ENCODE results near the gene NOS1AP.

NOS1AP gene

DNA sequence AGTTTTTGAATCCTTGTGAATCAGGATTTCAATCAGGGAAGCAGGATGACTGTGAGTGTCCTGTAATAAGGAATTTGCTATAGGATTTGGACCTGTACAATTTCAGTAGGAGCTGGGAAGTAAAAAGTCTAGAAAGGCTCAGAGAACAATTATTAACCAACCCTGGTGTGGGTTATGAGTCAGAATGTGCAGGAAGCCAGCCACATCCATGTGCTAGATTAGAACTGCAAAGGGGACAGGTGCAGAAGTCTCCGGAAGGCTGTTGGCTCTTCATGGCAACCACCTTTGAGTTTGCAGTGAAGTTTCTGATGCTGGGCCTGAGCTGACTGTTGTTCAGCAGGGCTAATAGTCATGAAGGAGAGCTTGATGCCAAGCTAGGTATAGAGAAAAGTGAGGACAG is 236.5 kb downstream of the NOS1AP start:
- no peak for DNase-seq

DNA sequence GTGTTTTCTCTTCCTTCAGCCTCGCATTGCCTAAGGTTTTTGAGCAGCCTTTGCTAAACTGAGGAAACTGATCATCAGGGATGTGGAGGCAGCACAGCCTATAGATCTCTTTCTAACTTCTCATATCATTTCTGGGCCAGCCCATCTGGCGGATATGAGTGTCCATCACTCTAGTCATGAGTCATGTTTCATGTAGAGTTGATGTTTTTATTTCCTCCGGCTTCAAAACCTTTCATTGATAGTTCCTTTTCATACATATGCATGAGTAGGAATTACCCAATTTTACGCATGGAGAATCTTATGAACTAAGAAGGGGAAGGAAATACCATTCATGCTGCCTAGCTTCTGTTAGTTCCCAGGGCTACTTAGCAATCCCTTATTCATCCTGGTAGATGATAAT is 240.8 kb downstream of the NOS1AP start:
- no peak for DNase-seq

DNA sequence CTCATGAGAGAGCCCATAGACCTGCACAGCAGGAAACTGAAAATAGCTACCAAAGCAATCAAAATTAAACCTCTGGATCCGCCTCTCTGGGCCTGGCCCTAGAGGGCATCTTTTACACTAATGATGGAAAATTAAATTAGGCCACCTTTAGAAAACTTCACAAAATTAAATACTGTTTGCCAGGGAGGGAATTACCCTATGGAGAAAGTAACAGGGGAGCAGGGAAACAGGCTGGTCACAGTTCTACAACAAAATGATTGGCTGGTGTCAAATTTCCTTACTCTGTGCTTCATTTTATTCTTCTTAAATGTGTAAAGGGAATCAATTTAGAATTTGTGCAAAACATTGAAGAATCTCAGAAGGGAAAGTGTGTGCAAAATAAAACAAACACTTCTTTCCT is 244.7 kb downstream of the NOS1AP start:
- no peak for DNase-seq

DNA sequence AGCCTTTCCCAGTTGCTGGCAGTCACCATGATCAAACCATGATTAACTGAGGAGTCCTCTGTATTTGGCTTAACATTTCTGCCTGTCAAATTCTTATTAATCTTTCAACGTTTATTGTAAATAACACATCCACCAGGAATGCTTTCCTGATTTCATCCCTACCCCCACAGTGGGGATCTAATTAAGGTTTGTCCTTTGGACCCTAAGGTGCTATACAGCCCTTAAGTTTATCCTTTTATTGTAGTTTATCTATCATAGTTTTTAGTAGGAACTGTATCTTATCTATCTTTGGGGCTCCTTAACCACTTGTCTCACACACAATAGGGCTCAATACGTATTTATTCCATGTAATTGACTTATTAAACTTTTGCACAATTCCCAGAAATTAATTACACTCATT is 246.2 kb downstream of the NOS1AP start:
- DNase-seq, result no peak

DNA sequence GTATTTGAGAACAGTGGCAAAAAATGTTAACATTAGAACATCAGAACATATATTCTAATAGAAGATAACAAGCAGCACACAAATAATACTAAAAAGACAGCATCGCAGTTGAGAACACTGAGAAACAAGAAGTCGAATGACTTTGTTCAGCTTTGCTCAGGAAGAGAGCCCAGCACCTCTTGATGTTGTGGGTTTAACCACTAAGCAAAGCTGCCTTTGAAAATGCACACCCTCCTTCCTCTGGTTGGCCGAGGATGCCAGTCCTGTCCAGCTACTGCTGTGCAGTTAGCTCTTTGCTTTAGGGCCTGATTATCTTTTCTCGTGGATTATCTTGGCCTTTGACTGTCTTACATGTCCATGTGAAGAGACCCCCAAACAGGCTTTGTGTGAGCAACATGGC is 246.7 kb downstream of the NOS1AP start:
- no peak for DNase-seq

DNA sequence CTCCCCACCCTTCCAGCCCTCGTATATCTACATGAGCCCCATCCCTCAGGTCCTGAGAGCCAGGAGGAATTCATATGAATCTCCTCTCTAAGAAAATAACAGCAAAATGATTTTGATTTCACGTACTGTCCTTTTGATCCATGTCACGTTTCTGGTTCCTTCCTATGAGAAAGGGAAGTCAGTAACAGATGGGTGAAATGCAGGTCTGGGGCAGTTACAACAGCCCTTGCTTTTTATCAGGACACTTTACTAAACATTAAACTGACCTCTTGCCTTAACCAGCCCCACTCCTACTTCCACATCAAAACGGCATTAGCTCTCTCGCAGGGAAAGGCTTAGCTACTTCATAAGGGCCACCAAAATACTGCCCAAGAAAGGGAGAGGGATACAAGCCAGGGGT is 248.1 kb downstream of the NOS1AP start:
- no peak for DNase-seq

DNA sequence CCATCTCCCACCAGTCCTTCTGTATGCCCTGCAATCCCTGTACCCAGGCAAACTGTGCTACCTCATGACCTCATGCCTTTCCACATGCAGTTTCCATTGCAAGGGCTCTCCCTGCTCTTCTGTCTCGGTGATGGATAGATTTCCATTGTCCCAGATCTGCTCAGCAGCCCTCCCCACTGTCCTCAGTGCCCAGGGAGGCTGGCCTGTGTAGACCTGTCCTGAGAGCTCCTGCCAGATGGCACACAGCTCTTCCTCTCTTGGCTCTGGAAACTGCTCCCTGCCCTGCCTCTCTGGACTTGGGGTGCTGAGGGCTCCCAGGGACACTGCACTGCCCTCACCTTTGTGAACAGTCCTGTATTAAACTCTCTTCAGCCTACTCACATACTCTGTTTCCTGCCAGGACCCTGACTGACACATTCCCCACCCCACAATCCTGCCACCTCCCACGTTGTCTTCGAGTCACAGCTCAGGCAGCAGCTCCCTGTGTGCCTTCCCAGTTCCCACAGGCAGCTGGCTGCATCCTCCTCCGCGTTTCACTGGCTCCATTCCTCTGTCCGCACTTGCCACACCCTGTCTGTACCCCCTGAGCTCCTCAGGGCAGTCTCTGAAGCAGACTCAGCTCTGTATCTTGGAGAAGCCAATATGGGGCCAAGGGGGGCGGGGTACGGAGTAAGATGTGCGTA is 250.1 kb downstream of the NOS1AP start:
- DNase-seq, result no peak

DNA sequence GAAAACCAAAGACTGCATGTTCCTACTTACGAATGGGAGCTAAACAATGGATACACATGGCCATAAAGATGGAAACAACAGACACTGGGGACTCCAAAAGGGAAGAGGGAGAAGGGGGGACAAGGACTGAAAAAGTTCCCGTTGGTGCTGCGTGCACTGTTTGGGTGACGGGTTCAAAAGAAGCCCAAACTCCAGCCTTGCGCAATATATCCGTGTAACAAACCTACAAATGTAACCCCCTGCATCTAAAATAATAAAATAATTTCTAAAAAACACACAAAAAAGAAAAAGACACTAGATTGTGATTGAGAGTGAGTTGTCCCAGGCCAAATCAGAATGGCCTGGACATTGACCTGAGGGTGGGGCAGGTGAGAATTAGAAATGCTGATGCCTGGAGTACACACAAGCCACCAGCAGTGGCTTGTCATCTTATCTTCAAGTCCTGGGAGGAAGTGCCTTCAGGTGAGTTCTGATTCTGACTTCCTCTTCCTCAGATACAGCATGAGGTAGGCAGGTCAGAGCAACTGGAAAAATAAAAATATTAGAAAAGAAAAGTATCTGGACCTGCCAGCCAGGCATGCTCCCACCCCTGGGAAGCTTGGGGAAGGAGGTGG is 252.4 kb downstream of the NOS1AP start:
- DNase-seq, result no peak

DNA sequence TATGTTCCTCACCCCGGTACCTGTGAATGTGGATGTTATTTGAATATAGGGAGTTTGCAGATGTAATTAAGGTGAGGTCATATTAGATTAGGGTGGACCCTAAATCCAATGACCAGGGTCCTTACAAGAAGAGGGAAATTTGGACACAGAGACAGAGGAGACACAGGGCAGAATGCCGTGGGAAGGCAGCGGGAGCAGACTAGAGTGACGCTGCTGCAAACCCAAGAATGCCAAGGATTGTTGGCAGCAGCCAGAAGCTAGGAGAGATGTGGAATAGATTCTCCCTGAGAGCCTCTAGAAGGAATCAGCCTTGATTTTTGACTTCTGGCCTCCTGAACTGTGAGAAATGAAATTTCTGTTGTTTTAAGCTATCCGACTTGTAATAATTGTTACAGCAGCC is 253.5 kb downstream of the NOS1AP start:
- no peak for DNase-seq

DNA sequence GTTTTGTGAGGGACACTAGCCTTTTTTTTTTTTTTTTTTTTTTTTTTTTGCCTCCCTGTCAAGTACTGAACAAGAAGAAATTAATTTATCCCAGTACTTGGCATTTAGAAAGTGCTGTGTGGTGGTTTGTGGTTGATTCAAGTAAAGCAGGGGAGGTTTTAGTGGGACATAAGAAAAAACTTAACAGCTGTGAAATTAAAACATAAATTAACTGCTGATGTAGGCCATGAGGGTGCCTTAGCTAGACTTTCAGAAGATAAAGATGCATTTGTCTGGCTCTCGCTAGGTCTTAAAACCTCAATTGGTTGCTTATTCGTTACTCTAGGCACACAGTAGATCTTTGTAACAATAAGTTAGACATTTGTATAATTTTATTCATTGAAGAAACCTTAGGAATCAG is 254.9 kb downstream of the NOS1AP start:
- no peak for DNase-seq

DNA sequence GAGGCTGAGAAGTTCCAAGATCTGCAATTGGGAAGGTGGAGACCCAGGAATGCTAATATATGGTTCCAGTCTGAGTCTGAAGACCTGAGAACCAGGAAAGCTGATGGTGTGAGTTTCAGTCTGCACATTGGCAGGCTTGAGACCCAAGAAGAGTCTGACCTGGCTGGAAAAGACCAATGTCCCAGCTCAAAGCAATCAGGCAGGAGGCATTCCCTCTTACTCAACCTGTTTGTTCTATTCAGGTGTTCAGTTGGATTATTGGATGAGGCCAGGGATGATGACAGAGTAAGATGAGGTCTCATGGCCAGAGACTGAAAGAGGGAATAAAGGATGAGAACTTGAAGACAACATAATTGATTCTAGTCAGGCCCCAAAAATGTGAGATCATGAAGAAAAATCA is 257.1 kb downstream of the NOS1AP start:
- DNase-seq, result no peak

DNA sequence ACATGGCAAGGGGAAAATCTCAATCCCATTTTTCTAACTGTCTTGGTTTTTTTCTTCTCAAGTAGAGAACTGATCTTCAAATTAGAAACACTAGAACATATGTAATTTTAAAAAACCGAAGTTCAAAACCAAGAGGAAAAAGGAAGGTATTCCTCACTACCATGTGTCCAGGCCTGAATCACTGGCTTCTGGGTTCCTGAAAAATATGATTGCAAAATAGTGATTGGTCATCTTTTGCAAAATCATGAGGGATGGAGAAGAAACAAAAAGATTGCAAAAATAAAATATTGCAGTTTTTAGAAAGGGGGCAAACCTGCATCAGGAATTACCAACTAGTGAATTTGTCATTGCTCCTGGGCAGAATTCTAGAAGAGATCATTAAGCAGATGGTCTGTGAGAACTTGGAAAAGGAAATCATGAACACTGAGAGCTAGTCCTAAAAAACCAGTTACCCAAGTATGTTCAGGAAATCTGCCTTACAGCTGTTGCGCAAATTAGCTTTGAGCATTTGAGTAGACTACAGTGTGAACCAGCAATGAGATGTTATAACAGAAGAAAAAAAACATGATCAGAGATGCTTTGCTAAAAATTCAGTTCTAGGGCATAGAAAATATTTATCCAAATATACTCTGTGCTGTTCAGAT is 257.8 kb downstream of the NOS1AP start:
- no peak for DNase-seq

DNA sequence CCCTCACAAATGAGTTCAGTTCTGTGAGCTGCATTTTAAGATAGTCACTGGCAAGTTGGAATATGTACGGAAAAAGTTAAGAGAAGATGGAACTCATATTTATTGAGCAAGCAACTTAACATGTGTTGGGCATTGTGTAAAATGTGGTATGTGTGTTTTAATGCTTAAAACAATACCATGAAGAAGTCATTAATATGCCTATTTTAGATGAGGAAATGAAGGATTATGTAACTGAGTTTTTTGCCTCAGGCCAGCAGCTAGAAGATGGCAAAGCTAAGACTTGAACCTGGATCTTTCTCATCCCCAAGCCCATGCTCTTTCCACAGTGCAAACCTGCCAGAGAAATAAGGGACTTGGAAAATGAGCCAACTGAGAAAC is 258.3 kb downstream of the NOS1AP start:
- DNase-seq, result no peak

DNA sequence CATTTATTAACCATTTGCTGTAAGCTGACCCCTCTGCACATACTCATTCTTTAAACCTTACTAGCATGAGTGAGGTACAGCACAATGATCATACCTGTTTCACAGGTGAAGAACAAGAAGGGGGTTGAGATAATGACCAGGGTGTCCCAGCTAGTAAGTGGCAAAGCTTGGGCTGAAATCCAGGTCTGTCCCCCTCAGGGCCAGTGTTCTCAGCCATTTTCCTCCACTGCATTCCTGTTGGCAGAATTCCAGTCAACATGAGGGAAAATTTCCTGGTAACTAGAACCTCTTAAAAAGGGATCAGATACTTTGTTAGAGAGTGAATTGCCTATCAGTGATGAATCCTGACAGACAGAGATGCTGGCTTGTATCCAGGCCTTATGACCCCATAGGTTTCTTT is 259.0 kb downstream of the NOS1AP start:
- DNase-seq, result no peak

DNA sequence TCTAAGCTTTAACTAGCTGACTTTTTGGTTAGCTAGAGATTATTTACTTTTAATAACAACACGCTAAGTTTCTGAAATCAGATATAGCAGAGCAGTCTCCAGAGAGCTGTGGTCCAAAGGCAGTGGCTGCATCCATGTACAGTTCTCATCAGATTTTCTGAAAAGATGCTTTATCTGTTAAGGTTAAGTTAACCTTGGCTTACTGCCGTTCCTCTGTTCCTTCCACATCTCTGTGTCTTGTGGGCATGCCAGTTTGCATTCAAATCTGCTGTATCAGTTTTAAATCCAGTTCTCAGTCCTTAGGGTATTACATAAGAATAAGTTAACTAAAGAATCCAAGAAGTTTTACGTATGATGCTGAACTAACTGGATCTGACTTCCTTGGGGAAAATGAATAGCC is 260.3 kb downstream of the NOS1AP start:
- DNase-seq, result no peak

DNA sequence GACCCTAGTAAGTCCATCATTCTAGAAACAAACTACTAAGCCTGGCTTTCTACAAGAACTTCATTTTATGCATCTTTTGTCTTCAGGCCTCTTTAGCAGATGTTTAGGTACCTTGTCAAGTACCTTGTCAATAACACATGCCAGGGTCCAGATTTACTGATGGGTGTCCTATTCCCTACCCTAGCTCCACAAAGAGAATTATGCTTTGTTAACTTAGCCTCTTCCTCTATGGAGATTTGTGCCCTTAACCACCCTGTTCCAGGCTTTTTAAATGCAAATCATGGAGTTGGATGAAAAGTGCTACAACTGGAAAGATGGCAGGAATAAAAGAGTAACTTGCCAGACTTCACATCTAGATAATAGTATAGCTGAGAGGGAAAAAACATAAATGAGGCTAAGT is 264.5 kb downstream of the NOS1AP start:
- DNase-seq, result no peak

DNA sequence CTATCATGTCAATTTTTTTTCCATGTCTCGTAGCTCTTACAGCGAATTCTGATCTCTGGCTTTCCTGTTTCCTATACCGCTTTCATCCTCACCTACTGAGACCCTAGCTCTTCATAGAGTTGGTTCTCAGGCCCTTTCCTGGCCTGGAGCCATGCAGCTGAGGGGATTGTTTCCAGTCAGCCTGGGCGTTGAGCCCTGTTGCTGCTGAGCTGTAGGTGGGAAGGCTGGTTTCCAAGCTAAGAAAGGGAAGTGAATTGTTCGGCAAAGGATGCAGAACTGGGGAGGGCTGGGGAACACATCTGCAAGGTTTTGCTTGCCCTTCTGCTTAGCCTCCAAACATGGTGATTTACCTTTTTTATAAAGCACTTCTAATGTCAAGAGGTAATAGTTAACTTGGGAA is 265.6 kb downstream of the NOS1AP start:
- DNase-seq, result no peak

DNA sequence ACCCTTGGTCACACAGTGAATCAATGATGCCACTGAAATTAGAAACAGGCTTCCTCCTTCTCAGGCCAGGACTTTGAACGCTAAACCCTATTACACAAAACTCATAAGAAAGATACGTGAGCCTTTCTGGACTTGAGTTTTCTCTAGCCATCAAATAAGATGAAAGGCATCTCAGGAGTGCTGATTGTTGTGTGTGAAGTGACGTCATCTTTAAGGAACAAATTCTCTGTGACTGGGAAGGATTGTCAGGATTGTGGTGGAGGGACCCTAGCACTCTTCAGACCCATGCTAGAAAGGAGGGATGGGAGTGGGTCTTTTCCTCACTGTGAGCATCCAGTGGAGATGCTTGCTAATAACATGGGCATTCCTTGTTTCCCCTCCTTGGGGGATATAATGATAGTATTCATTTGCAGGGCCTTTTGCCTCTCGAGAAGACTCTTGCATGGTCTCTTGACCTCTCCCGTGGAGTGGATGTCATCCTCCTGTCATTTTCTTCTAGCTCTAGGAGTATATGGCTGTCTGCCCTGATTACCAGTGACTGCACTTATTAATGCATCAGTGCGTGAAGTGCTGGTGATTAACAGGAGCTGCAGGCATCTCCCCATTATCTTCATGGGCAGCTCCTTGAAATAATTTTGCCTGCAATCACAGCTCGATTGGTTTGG is 267.3 kb downstream of the NOS1AP start:
- no peak for DNase-seq

DNA sequence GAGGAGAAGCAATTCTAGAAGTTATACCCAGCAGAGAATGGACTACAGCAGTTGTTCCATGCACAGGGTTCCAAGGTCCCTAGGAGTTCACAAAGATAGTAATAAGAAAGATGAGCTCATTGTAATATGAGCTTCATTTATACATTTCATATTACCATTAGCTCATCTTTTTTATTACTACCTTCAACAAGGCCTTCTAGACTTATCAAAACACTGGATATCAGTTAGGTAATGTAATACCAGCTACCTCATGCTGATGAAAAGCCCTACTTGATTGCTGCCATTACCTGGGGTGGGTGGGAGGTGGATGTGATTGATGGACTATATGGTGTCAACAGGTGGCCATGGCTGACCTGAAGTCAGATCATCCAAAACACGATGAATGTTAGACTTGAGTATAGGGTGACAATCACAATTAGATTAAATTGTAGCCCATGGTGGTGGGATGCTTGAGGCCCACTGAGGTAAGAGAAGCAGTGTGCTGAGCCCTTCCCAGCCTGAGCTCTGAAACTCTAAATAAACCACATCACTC is 273.0 kb downstream of the NOS1AP start:
- DNase-seq, result no peak

DNA sequence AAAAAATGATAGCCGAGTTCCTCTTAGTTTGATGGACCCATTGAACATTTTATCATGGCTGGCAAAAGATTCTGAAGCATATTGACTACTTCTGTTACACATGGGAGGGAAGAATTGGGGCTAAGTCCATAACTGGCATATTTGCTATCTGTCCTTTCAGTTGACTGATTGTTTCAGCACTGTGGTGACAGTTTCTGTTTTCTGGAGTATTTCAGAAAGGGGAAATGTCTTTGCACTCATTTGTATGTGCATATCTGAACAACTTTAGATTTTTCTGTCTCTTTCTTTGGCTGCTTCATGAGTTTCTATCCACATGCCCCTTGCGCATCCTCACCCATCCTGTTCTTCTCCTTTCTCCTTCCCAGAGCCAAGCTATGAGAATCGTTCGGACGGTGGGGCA is 274.0 kb downstream of the NOS1AP start:
- no peak for DNase-seq

DNA sequence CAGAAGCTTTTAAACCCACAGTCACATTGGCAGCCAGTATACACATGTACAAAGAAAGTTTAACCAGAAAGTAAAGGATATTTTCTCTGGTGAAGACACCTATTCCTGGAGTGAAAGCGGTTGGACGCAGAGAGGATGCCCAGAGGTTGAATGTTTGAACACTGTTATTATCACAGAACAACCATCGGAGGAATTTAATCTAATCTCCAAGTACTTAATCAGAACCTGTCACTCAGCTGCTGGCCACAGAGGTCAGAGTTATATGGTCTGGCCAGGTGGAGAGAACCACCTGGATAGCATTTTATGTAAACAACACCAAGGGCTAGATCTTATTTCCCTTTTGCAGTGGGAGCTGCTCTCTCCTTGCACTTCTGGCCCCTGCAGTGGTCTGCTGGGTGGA is 277.8 kb downstream of the NOS1AP start:
- no peak for DNase-seq

DNA sequence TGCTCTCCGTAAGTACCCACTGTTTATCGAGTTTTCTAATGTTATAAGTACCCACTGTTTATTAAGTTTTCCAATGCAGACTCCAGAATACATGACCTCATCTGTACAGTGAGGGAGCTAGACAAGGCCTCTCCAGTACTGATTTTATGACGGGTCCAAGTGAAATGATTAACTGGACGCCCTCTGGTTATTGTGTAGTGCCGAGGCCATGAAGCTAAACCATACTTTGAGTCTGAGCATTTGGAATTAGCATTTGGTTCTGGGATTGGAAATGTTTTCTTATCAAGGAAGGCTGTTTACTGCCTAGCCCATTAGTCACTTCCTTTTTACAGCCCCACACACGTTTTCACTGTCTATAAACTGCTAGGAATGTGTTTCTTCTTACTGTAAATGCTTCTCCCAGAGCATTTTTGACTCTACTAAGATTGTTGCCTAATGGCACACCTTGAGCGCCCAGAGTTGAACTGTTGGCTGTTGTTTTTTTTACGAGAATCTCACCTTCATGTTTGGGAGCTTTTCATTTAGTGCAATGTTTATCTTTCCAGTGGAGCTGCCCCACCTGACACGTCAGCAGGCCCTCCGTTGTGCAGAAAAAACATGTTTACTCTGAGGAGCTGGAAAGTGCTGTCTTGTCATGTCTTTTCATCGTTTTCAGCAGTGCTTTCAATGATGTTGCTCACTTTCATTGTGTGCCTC is 280.3 kb downstream of the NOS1AP start:
- no peak for DNase-seq

DNA sequence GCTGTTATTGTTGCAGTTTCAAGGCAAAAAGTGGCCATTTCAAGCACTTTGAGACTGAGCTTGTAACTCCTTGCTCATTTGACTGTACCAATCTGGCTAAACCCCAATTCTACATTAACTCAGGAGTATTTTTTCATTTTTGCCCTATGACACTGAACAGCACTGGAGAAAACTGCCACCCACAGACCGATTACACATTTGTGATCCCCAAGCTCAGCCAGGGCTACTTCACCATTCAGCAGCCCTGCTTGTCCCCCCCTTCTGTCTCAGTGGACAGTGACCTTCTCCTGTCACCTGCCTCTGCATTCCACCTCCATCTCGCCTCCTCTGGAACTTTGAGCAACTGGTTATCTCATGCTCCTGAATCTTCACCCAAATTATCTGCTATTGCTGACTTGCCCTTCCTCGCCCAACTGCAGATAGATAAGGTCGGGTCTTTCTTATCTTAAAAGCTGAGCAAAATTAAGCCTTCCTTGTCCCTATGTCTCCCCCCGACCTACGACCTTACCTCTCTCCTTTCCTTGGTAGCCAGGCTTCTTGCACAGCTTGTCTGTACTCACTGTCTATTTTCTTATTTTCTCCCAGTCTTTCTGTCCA is 281.9 kb downstream of the NOS1AP start:
- DNase-seq, result no peak
